Right atrium auricular region (tissue), 2 donors: ENCODE measurements around the gene IPO5. TPM values are rescaled to one million over a fixed set of nuclear protein-coding genes. Genes with fewer than 3 reads are reported as not detected.

Experiments
- DNase-seq: peaks from one replicate; pipeline ENCODE4 v3.0.0-alpha.2; 2019; ENCODE audit warnings: low spot score
- H3K27ac ChIP-seq, 2 donors: fragments of 200-600 bp; sonication (generic); 1 replicate in 1 of 2; 2 replicates in 1 of 2; pipeline ENCODE4 v1.5.1; 2016 to 2019
- H3K27me3 ChIP-seq, 2 donors: fragments of 200-600 bp; sonication (generic); one replicate each; pipeline versions ENCODE4 v1.5.1 to v1.6.0; 2017 to 2019
- H3K36me3 ChIP-seq: fragments of 200-600 bp; sonication (generic); one replicate; pipeline ENCODE4 v1.5.1; 2016
- H3K4me1 ChIP-seq, 2 donors: fragments of 200-600 bp; sonication (generic); one replicate each; pipeline versions ENCODE4 v1.5.1 to v1.6.0; 2017 to 2019
- H3K4me3 ChIP-seq, 2 donors: fragments of 200-600 bp; sonication (generic); 1 replicate in 1 of 2; 2 replicates in 1 of 2; pipeline ENCODE4 v1.5.1; 2017 to 2019; ENCODE audit warnings: mild to moderate bottlenecking in 1 of 2, moderate library complexity in 1 of 2
- H3K9me3 ChIP-seq, 2 donors: fragments of 200-600 bp; sonication (generic); one replicate each; pipeline ENCODE4 v1.5.1; 2019
- total RNA-seq, 2 donors: library from RNA; depleted of rRNA; stranded (reverse); fragments of >200 nt; gene quantifications; one replicate each; pipeline ENCODE4 v1.1.0, GENCODE V29; 2016
- TF ChIP-seq, protein P1 (sequence below), 2 donors: fragments of 200-600 bp; sonication (generic); IDR thresholded peaks; one replicate each; pipeline ENCODE4 v1.5.1; 2019; ENCODE audit warnings: antibody characterized with exemption in 2 of 2

The IPO5 gene
- total RNA-seq, 2 donors from 2014 or later, result 58.2 to 87.4 TPM

GRCh38 chr13:97971519-97971918, 18.0 kb downstream of the IPO5 start:
- TF ChIP-seq, protein P1, sequence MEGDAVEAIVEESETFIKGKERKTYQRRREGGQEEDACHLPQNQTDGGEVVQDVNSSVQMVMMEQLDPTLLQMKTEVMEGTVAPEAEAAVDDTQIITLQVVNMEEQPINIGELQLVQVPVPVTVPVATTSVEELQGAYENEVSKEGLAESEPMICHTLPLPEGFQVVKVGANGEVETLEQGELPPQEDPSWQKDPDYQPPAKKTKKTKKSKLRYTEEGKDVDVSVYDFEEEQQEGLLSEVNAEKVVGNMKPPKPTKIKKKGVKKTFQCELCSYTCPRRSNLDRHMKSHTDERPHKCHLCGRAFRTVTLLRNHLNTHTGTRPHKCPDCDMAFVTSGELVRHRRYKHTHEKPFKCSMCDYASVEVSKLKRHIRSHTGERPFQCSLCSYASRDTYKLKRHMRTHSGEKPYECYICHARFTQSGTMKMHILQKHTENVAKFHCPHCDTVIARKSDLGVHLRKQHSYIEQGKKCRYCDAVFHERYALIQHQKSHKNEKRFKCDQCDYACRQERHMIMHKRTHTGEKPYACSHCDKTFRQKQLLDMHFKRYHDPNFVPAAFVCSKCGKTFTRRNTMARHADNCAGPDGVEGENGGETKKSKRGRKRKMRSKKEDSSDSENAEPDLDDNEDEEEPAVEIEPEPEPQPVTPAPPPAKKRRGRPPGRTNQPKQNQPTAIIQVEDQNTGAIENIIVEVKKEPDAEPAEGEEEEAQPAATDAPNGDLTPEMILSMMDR (IDR thresholded peaks at IDR 0.05), result no peak
- no peak overlapping the region for H3K4me3 ChIP-seq

GRCh38 chr13:97974773-97975172, 21.3 kb downstream of the IPO5 start:
- no peak overlapping the region for H3K4me3 ChIP-seq
- peak overlapping the region in 1 of 2 donors; percentile 95 for H3K27ac ChIP-seq
- no peaks in the 10 kb centered on the region for H3K27me3 ChIP-seq
- H3K36me3 ChIP-seq, result no peaks in the 10 kb centered on the region
- peaks cover 0 to 25% of the 10 kb centered on the region in 2 donors for H3K4me1 ChIP-seq
- no peak for DNase-seq
- no peaks in the 10 kb centered on the region for H3K9me3 ChIP-seq
- TF ChIP-seq, protein P1 (IDR thresholded peaks at IDR 0.05), result no peak

More at GRCh38 chr13:97971519-97971918, 18.0 kb downstream of the IPO5 start:
- H3K27ac ChIP-seq, result no peak overlapping the region
- H3K27me3 ChIP-seq, result no peaks in the 10 kb centered on the region
- H3K4me1 ChIP-seq, result peaks cover 0 to 10% of the 10 kb centered on the region in 2 donors
- DNase-seq, result no peak
- no peaks in the 10 kb centered on the region for H3K9me3 ChIP-seq
- H3K36me3 ChIP-seq, result no peaks in the 10 kb centered on the region

DNA sequence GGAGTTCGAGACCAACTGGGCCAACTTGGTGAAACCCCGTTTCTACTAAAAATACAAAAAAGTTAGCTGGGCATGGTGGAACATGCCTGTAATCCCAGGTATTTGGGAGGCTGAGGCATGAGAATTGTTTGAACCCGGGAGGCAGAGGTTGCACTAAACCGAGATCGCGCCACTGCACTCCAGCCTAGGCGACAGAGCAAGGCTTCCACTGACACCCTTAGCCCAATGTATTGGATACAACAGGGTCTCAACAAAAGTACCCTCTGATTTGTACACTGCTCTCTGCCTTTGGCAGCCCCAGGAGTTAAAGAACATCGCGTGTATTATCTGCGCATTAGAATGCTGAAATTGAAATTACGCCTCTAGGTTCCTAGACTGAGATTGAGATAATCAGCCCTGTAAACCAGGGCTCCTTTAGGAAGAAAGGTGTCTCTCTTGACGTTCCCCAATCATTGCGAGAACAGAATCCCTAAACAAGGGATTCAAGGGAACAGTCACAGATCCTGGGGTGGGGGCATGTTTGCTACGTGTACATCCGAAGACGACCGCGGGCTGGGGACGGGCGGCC, 21.9 kb downstream of the IPO5 start:
- no peaks in the 10 kb centered on the region for H3K36me3 ChIP-seq
- H3K9me3 ChIP-seq, result no peaks in the 10 kb centered on the region
- TF ChIP-seq, protein P1 (IDR thresholded peaks at IDR 0.05), result no peak
- H3K27me3 ChIP-seq, result no peaks in the 10 kb centered on the region
- H3K4me1 ChIP-seq, result peaks cover 0 to 25% of the 10 kb centered on the region in 2 donors
- H3K27ac ChIP-seq, result peak overlapping the region; percentile 95 to 97
- H3K4me3 ChIP-seq, result peak overlapping the region; percentile 92 to 94
- DNase-seq, result no peak

GRCh38 chr13:97975848-97976609, 22.6 kb downstream of the IPO5 start:
- DNase-seq, result peak; percentile 85
- TF ChIP-seq, protein P1 (IDR thresholded peaks at IDR 0.05), result no peak
- no peaks in the 10 kb centered on the region for H3K9me3 ChIP-seq
- peak overlapping the region; percentile 95 to 97 for H3K27ac ChIP-seq
- H3K4me1 ChIP-seq, result peaks cover 0 to 25% of the 10 kb centered on the region in 2 donors
- no peaks in the 10 kb centered on the region for H3K36me3 ChIP-seq
- no peaks in the 10 kb centered on the region for H3K27me3 ChIP-seq
- peak overlapping the region; percentile 92 to 94 for H3K4me3 ChIP-seq

GRCh38 chr13:97976610-97977521, 23.4 kb downstream of the IPO5 start:
- TF ChIP-seq, protein P1 (IDR thresholded peaks at IDR 0.05), result no peak
- no peak for DNase-seq

More at GRCh38 chr13:97976610-97977521, 23.4 kb downstream of the IPO5 start:
- peaks cover 0 to 29% of the 10 kb centered on the region in 2 donors for H3K4me1 ChIP-seq
- H3K4me3 ChIP-seq, result peak overlapping the region; percentile 87 to 94
- peak overlapping the region; percentile 79 to 87 for H3K27ac ChIP-seq
- H3K9me3 ChIP-seq, result no peaks in the 10 kb centered on the region
- H3K36me3 ChIP-seq, result no peaks in the 10 kb centered on the region
- H3K27me3 ChIP-seq, result no peaks in the 10 kb centered on the region
